GM06990 (cell line): ENCODE results near the gene NOS1.

Source experiments
- DNase-seq: peaks from one replicate; pipeline ENCODE4 v3.0.0-alpha.2; 2011; ENCODE audit not compliant: insufficient read length; ENCODE audit errors: extremely low read depth
- H3K27me3 ChIP-seq: replicated peaks from 2 replicates; pipeline ENCODE4 v1.6.0; 2011; ENCODE audit warnings: low read length; ENCODE audit not compliant: control insufficient read depth, insufficient read depth
- H3K36me3 ChIP-seq: 2 replicates; pipeline ENCODE4 v1.5.1; 2011; ENCODE audit warnings: low read length; ENCODE audit not compliant: control insufficient read depth, insufficient read depth
- H3K4me3 ChIP-seq: replicated peaks from 2 replicates; pipeline ENCODE4 v1.5.1; 2011; ENCODE audit warnings: low read depth, mild to moderate bottlenecking, control low read depth, low read length
- TF ChIP-seq, protein P1 (sequence below): IDR thresholded peaks from 2 replicates; pipeline ENCODE4 v1.5.1; 2011; ENCODE audit warnings: low read length, control low read depth, mild to moderate bottlenecking, inconsistent platforms; ENCODE audit not compliant: insufficient read depth, poor library complexity, severe bottlenecking

NOS1 gene

DNA sequence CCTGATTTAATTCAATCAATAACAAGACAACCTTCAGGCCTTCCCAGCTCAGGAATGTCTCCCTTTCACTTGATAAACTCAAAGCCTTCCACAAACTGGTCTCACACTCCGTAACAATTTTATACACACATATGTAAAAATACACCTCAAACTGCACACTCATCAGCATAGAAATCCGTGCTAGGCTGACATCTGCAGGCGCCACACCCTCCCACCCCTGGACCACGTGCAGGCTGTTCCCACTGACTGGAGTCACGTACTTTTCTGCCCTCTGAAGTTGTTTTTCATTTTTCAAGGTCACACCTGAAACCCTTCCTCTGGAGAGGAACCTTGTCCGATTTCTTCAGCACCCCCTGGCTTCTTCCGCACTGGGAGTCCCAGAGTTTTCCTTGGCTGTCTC, 198.8 kb downstream of the NOS1 start:
- no peak for DNase-seq
- H3K36me3 ChIP-seq: peaks cover 27% of the 10 kb centered on the region
- no peaks in the 10 kb centered on the region for H3K27me3 ChIP-seq
- no peak overlapping the region for H3K4me3 ChIP-seq
- TF ChIP-seq, protein P1, sequence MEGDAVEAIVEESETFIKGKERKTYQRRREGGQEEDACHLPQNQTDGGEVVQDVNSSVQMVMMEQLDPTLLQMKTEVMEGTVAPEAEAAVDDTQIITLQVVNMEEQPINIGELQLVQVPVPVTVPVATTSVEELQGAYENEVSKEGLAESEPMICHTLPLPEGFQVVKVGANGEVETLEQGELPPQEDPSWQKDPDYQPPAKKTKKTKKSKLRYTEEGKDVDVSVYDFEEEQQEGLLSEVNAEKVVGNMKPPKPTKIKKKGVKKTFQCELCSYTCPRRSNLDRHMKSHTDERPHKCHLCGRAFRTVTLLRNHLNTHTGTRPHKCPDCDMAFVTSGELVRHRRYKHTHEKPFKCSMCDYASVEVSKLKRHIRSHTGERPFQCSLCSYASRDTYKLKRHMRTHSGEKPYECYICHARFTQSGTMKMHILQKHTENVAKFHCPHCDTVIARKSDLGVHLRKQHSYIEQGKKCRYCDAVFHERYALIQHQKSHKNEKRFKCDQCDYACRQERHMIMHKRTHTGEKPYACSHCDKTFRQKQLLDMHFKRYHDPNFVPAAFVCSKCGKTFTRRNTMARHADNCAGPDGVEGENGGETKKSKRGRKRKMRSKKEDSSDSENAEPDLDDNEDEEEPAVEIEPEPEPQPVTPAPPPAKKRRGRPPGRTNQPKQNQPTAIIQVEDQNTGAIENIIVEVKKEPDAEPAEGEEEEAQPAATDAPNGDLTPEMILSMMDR: no peak

DNA sequence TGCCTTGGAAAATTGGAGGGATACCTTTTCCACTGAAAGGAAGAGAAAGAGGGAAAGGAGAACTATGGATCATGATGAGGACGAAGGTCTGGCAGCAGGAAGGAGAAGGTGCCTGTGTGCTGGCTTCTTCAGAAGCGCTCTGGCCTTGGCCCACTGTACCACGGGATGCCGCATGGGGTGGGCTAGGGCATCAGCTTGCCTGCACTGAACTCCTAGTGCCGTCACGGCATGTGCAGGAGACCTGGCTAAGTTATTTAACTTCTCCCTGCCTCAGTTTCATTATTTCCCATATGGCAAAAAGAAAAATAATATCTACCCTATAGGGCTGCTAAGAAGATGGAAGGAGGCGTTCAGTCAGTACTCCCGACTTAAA, 199.3 kb downstream of the NOS1 start:
- peaks cover 26% of the 10 kb centered on the region for H3K36me3 ChIP-seq
- no peaks in the 10 kb centered on the region for H3K27me3 ChIP-seq
- no peak overlapping the region for H3K4me3 ChIP-seq
- no peak for DNase-seq
- TF ChIP-seq, protein P1: no peak

DNA sequence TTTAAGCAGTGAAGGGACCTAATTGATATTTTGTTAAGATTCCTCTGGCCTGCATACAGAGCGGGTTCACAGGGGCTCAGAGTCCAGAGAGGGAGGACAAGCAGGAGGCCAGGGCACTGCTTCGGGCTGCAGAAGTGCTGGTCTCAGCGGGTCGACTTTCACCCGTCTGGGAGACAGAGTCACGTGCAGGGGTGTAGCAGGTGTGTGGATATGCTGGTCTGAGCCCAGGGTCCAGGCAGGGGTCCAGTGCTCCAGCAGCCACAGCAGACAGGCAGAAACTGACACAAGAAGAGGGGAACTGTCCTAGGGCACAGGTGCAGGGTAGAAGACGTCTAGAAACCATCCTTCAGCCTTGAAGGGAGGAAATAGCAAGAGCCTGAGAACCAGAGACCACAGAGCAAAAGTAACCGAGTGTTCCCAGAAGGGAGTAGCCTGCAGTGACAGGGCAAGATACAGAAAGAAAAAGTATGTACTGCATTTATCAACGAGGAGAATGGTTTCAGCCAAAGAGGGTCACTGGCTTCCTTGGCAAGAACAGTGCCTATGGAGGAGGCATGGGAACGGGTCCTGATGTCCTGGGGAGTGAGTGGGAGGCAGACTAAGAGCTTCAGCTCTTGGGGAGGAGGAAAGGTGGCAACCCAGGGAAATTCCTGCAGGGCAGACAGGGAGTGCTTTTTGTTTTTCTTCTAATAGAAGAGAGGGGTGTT, 199.8 kb downstream of the NOS1 start:
- TF ChIP-seq, protein P1: no peak

DNA sequence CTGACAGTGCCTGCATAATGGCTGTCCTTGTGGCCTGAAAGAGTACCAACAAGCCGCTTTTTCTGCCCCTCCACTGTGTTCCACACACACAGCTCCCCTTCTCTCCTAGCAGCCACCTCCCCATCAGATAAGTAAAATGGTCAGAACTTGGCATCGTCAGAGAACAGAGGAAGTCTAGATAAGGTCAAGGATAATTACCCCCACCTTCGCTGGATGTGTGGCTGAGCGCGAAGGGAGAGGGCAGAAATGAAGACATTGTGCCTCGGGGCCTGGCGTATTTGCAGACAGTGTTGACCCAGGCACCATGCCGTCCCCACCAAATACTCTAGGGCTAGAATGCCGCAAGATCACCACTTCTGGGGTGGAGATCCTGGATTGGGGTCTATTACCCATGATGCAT, 201.8 kb downstream of the NOS1 start:
- H3K36me3 ChIP-seq: peaks cover 31% of the 10 kb centered on the region
- TF ChIP-seq, protein P1: no peak
- no peaks in the 10 kb centered on the region for H3K27me3 ChIP-seq
- H3K4me3 ChIP-seq: no peak overlapping the region
- DNase-seq: no peak

More for the DNA sequence above, 199.8 kb downstream of the NOS1 start:
- no peak for DNase-seq
- H3K36me3 ChIP-seq: peaks cover 22% of the 10 kb centered on the region
- H3K4me3 ChIP-seq: no peak overlapping the region
- no peaks in the 10 kb centered on the region for H3K27me3 ChIP-seq

DNA sequence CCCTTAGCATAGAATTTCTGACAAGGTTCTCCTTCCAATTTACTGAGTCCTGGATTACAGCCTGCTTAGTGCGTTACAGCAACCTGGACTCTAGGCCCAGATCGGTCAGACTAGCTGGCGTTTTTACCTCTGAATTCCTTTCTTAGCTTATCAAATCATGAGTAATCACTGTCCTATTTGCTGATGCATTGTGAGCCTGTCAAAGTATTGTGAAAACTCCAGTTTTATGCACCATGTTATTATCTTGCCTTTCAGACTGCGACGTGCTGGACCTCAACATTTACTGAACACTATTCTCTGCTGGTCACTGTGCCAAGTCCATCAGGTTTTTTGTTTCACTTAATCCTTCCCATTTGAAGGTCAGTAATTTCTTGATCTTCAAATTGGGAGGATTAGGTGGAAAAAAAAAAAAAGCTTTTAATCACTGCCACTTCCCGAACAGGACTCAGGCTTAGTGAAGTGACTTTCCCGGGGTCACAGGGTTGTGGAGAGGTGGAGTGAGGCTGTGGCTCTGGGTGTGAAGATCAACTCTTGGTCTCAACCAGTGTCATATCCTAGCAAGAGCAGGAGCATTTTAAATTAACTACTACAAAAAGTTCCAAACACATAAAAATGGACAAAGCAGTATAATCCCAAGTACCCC, 202.4 kb downstream of the NOS1 start:
- Histone ChIP-seq H3K4me3 (no peak overlapping the region), H3K36me3 (peaks cover 35% of the 10 kb centered on the region), H3K27me3 (no peaks in the 10 kb centered on the region)
- TF ChIP-seq, protein P1: no peak
- DNase-seq: no peak
